Measurements from ENCODE around the gene TEX19. TPM values are rescaled to one million over a fixed set of nuclear protein-coding genes. Genes with fewer than 3 reads are reported as not detected.
"Not testable (repeated sequence)": the region's sequence is repeated elsewhere in the genome, so short reads cannot be mapped to it uniquely, and the experiment has no call there.

TEX19 gene
- total RNA-seq, 2 experiments from 2014 or later: not detected

GRCh38 chr17:82345151-82345976 lies 13.7 kb upstream of the TEX19 start:
- Mint-ChIP-seq H3K27ac (no peak overlapping the region), H3K27me3 (peaks cover 7% of the 10 kb centered on the region), H3K36me3 (no peaks in the 10 kb centered on the region), H3K4me3 (no peak overlapping the region), H3K9me3 (peaks cover 6% of the 10 kb centered on the region), H3K4me1 (ENCODE audit: low read depth) (peaks cover 5% of the 10 kb centered on the region)
- ChIA-PET POLR2A (no interaction called here), CTCF (interaction anchor here (0.7 to 2.2 kb wide), 3 partner anchors 11 to 69 kb away, joined by 3 to 5 read pairs (median 3); partner anchors contain the start of gene SECTM1)
- intact Hi-C loops (cut with micrococcal nuclease): no loop called here
- no peak for DNase-seq

GRCh38 chr17:82346342-82347300 lies 12.4 kb upstream of the TEX19 start:
- no peak overlapping the region for H3K27ac Mint-ChIP-seq
- H3K9me3 Mint-ChIP-seq: no peaks in the 10 kb centered on the region
- intact Hi-C loops (cut with micrococcal nuclease): no loop called here
- peaks cover 6% of the 10 kb centered on the region for H3K4me1 Mint-ChIP-seq (ENCODE audit: low read depth)
- no peak overlapping the region for H3K4me3 Mint-ChIP-seq
- CTCF ChIA-PET: no interaction called here
- POLR2A ChIA-PET: no interaction called here
- DNase-seq: no peak
- peaks cover 8% of the 10 kb centered on the region for H3K27me3 Mint-ChIP-seq
- H3K36me3 Mint-ChIP-seq: no peaks in the 10 kb centered on the region

GRCh38 chr17:82347994-82348393 lies 11.1 kb upstream of the TEX19 start:
- POLR2A ChIA-PET; H3K27me3 Mint-ChIP-seq; H3K9me3 Mint-ChIP-seq; H3K4me1 Mint-ChIP-seq (ENCODE audit: low read depth); H3K4me3 Mint-ChIP-seq; H3K27ac Mint-ChIP-seq; DNase-seq; H3K36me3 Mint-ChIP-seq; intact Hi-C loops (cut with micrococcal nuclease): not testable (repeated sequence)
- CTCF ChIA-PET: interaction anchor here (0.7 kb wide), 1 partner anchor 230 kb away, joined by 3 read pairs; no protein-coding TSS in a partner anchor

GRCh38 chr17:82348434-82348833 lies 10.6 kb upstream of the TEX19 start:
- intact Hi-C loops (cut with micrococcal nuclease): no loop called here
- H3K27me3 Mint-ChIP-seq: peaks cover 8% of the 10 kb centered on the region
- no peak overlapping the region for H3K4me3 Mint-ChIP-seq
- no peak overlapping the region for H3K27ac Mint-ChIP-seq
- no peaks in the 10 kb centered on the region for H3K36me3 Mint-ChIP-seq
- peaks cover 9% of the 10 kb centered on the region for H3K4me1 Mint-ChIP-seq (ENCODE audit: low read depth)
- no peak for DNase-seq
- no peaks in the 10 kb centered on the region for H3K9me3 Mint-ChIP-seq
- ChIA-PET CTCF (interaction anchor here (0.7 kb wide), 1 partner anchor 230 kb away, joined by 3 read pairs; no protein-coding TSS in a partner anchor), POLR2A (no interaction called here)

GRCh38 chr17:82348866-82349265 lies 10.2 kb upstream of the TEX19 start:
- intact Hi-C loops (cut with micrococcal nuclease): no loop called here
- Mint-ChIP-seq H3K9me3 (no peaks in the 10 kb centered on the region), H3K27me3 (peaks cover 8% of the 10 kb centered on the region), H3K36me3 (no peaks in the 10 kb centered on the region), H3K4me3 (no peak overlapping the region), H3K27ac (no peak overlapping the region), H3K4me1 (ENCODE audit: low read depth) (peaks cover 9% of the 10 kb centered on the region)
- ChIA-PET POLR2A (no interaction called here), CTCF (interaction anchor here (0.7 to 1.5 kb wide), 4 partner anchors 22 to 231 kb away, joined by 3 to 8 read pairs (median 6); no protein-coding TSS in a partner anchor)
- no peak for DNase-seq

GRCh38 chr17:82349287-82349701 lies 9.8 kb upstream of the TEX19 start:
- Mint-ChIP-seq H3K4me1 (ENCODE audit: low read depth) (peaks cover 9% of the 10 kb centered on the region), H3K27me3 (peaks cover 8% of the 10 kb centered on the region), H3K4me3 (no peak overlapping the region), H3K27ac (no peak overlapping the region), H3K36me3 (no peaks in the 10 kb centered on the region), H3K9me3 (no peaks in the 10 kb centered on the region)
- intact Hi-C loops (cut with micrococcal nuclease): no loop called here
- ChIA-PET POLR2A (no interaction called here), CTCF (interaction anchor here (0.6 to 3.8 kb wide), 9 partner anchors 11 to 319 kb away, joined by 3 to 27 read pairs (median 6); no protein-coding TSS in a partner anchor)
- DNase-seq: no peak

GRCh38 chr17:82350182-82351030 lies 8.6 kb upstream of the TEX19 start:
- Mint-ChIP-seq H3K36me3 (no peaks in the 10 kb centered on the region), H3K27me3 (peaks cover 8% of the 10 kb centered on the region), H3K4me1 (ENCODE audit: low read depth) (peaks cover 9% of the 10 kb centered on the region), H3K27ac (no peak overlapping the region), H3K9me3 (no peaks in the 10 kb centered on the region), H3K4me3 (no peak overlapping the region)
- ChIA-PET CTCF (interaction anchor here (0.6 to 3.8 kb wide), 28 partner anchors 8 to 320 kb away, joined by 3 to 27 read pairs (median 3); partner anchors contain the start of genes HEXD and OGFOD3), POLR2A (interaction anchor here (0.6 kb wide), 1 partner anchor 94 kb away, joined by 3 read pairs; no protein-coding TSS in a partner anchor)
- DNase-seq: peak; percentile 79
- intact Hi-C loops (cut with micrococcal nuclease): loop anchor here (1.0 to 5.0 kb wide), 3 partner anchors 53 to 202 kb away; no protein-coding TSS in a partner anchor

GRCh38 chr17:82351254-82351712 lies 7.8 kb upstream of the TEX19 start:
- Mint-ChIP-seq H3K4me1 (ENCODE audit: low read depth) (peaks cover 9% of the 10 kb centered on the region), H3K27ac (no peak overlapping the region), H3K9me3 (no peaks in the 10 kb centered on the region), H3K36me3 (no peaks in the 10 kb centered on the region), H3K27me3 (peaks cover 8% of the 10 kb centered on the region), H3K4me3 (no peak overlapping the region)
- intact Hi-C loops (cut with micrococcal nuclease): loop anchor here (1.0 to 5.0 kb wide), 3 partner anchors 54 to 201 kb away; no protein-coding TSS in a partner anchor
- POLR2A ChIA-PET: no interaction called here
- CTCF ChIA-PET: interaction anchor here (0.6 to 3.8 kb wide), 23 partner anchors 9 to 321 kb away, joined by 3 to 27 read pairs (median 3); partner anchors contain the start of genes HEXD and OGFOD3
- DNase-seq: no peak

GRCh38 chr17:82351713-82352488 lies 7.1 kb upstream of the TEX19 start:
- peak; percentile 88 for DNase-seq
- Mint-ChIP-seq H3K9me3 (no peaks in the 10 kb centered on the region), H3K4me1 (ENCODE audit: low read depth) (peaks cover 4% of the 10 kb centered on the region), H3K36me3 (no peaks in the 10 kb centered on the region), H3K27ac (no peak overlapping the region), H3K4me3 (no peak overlapping the region), H3K27me3 (peaks cover 4% of the 10 kb centered on the region)
- intact Hi-C loops (cut with micrococcal nuclease): loop anchor here (1.0 to 5.0 kb wide), 3 partner anchors 55 to 200 kb away; no protein-coding TSS in a partner anchor
- CTCF ChIA-PET: interaction anchor here (0.6 to 3.8 kb wide), 27 partner anchors 13 to 203 kb away, joined by 3 to 27 read pairs (median 4); partner anchors contain the start of genes FOXK2, HEXD and OGFOD3
- POLR2A ChIA-PET: no interaction called here

GRCh38 chr17:82353484-82353883 lies 5.6 kb upstream of the TEX19 start:
- H3K27me3 Mint-ChIP-seq: peaks cover 8% of the 10 kb centered on the region
- CTCF ChIA-PET: interaction anchor here (1.2 to 3.0 kb wide), 3 partner anchors 13 to 116 kb away, joined by 6 to 19 read pairs (median 6); no protein-coding TSS in a partner anchor
- H3K36me3 Mint-ChIP-seq: no peaks in the 10 kb centered on the region
- H3K4me1 Mint-ChIP-seq (ENCODE audit: low read depth): peaks cover 8% of the 10 kb centered on the region
- intact Hi-C loops (cut with micrococcal nuclease): loop anchor here (5.0 kb wide), 2 partner anchors 56 to 199 kb away; no protein-coding TSS in a partner anchor
- no peaks in the 10 kb centered on the region for H3K9me3 Mint-ChIP-seq
- POLR2A ChIA-PET: no interaction called here
- no peak overlapping the region for H3K4me3 Mint-ChIP-seq
- no peak overlapping the region for H3K27ac Mint-ChIP-seq
- no peak for DNase-seq
